ENCODE data around the gene ERP44.

- TF ChIP-seq, protein P1, sequence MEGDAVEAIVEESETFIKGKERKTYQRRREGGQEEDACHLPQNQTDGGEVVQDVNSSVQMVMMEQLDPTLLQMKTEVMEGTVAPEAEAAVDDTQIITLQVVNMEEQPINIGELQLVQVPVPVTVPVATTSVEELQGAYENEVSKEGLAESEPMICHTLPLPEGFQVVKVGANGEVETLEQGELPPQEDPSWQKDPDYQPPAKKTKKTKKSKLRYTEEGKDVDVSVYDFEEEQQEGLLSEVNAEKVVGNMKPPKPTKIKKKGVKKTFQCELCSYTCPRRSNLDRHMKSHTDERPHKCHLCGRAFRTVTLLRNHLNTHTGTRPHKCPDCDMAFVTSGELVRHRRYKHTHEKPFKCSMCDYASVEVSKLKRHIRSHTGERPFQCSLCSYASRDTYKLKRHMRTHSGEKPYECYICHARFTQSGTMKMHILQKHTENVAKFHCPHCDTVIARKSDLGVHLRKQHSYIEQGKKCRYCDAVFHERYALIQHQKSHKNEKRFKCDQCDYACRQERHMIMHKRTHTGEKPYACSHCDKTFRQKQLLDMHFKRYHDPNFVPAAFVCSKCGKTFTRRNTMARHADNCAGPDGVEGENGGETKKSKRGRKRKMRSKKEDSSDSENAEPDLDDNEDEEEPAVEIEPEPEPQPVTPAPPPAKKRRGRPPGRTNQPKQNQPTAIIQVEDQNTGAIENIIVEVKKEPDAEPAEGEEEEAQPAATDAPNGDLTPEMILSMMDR (IDR thresholded peaks at IDR 0.05): no peak
- TF ChIP-seq POLR2A (IDR thresholded peaks at IDR 0.05) (no peak), EP300 (IDR thresholded peaks at IDR 0.05) (no peak)
Measured at GRCh38 chr9:100027543-100027942, 71.3 kb downstream of the ERP44 start.
